ENCODE results near the gene JMJD7.

The JMJD7 gene

GRCh38 chr15:41877631-41878354, 49.9 kb downstream of the JMJD7 start:
- Histone ChIP-seq H3K4me3 (ENCODE audit: low read depth in 1 of 2, low read length in 2 of 2) (no peak overlapping the region), H3K4me1 (ENCODE audit: insufficient read depth, low read length) (no peaks in the 10 kb centered on the region), H3K36me3 (ENCODE audit: insufficient read depth, low read length) (no peaks in the 10 kb centered on the region), H4K20me1 (ENCODE audit: insufficient read depth, low read length) (no peaks in the 10 kb centered on the region; the same call in 1 of the 2 replicates), H3K27ac (ENCODE audit: low read length) (no peak overlapping the region), H3K79me2 (ENCODE audit: insufficient read depth, low read length) (no peaks in the 10 kb centered on the region), H3K9me3 (ENCODE audit: insufficient read depth, low read length, severe bottlenecking) (no peaks in the 10 kb centered on the region), H2AFZ (ENCODE audit: low read depth, low read length) (no peak overlapping the region), H3K27me3 (ENCODE audit: insufficient read depth, low read length, poor library complexity) (no peaks in the 10 kb centered on the region), H3K4me2 (ENCODE audit: insufficient read depth, low read length) (no peak overlapping the region), H3K9ac (ENCODE audit: low read depth, low read length) (no peak overlapping the region)
- TF ChIP-seq CTCF (IDR thresholded peaks at IDR 0.05; ENCODE audit: borderline replicate concordance, extremely low read depth, low read length, poor library complexity, severe bottlenecking) (no peak), EZH2 (IDR thresholded peaks at IDR 0.05; ENCODE audit: borderline replicate concordance, low read depth, low read length, severe bottlenecking) (no peak)
- ATAC-seq (ENCODE audit: insufficient read depth, low read depth) (no peak), DNase-seq (no peak)

- Histone ChIP-seq H2AFZ (ENCODE audit: low read depth, low read length) (no peak overlapping the region), H3K27ac (ENCODE audit: low read length) (no peak overlapping the region), H3K4me3 (ENCODE audit: low read depth in 1 of 2, low read length in 2 of 2) (no peak overlapping the region), H4K20me1 (ENCODE audit: insufficient read depth, low read length) (no peaks in the 10 kb centered on the region; the same call in 1 of the 2 replicates), H3K79me2 (ENCODE audit: insufficient read depth, low read length) (no peaks in the 10 kb centered on the region), H3K36me3 (ENCODE audit: insufficient read depth, low read length) (no peaks in the 10 kb centered on the region), H3K9ac (ENCODE audit: low read depth, low read length) (no peak overlapping the region), H3K9me3 (ENCODE audit: insufficient read depth, low read length, severe bottlenecking) (no peaks in the 10 kb centered on the region), H3K4me2 (ENCODE audit: insufficient read depth, low read length) (no peak overlapping the region), H3K4me1 (ENCODE audit: insufficient read depth, low read length) (no peaks in the 10 kb centered on the region), H3K27me3 (ENCODE audit: insufficient read depth, low read length, poor library complexity) (no peaks in the 10 kb centered on the region)
- ATAC-seq (ENCODE audit: insufficient read depth, low read depth) (no peak), DNase-seq (no peak)
- TF ChIP-seq CTCF (IDR thresholded peaks at IDR 0.05; ENCODE audit: borderline replicate concordance, extremely low read depth, low read length, poor library complexity, severe bottlenecking) (no peak), EZH2 (IDR thresholded peaks at IDR 0.05; ENCODE audit: borderline replicate concordance, low read depth, low read length, severe bottlenecking) (no peak)
These were observed 50.4 kb downstream of the JMJD7 start for GRCh38 chr15:41878355-41878699.

GRCh38 chr15:41879321-41879845, 51.5 kb downstream of the JMJD7 start:
- Histone ChIP-seq H3K9ac (ENCODE audit: low read depth, low read length) (no peak overlapping the region), H3K4me1 (ENCODE audit: insufficient read depth, low read length) (no peaks in the 10 kb centered on the region), H3K27ac (ENCODE audit: low read length) (no peak overlapping the region), H2AFZ (ENCODE audit: low read depth, low read length) (no peak overlapping the region), H3K36me3 (ENCODE audit: insufficient read depth, low read length) (no peaks in the 10 kb centered on the region), H4K20me1 (ENCODE audit: insufficient read depth, low read length) (no peaks in the 10 kb centered on the region; the same call in 1 of the 2 replicates), H3K79me2 (ENCODE audit: insufficient read depth, low read length) (no peaks in the 10 kb centered on the region), H3K9me3 (ENCODE audit: insufficient read depth, low read length, severe bottlenecking) (no peaks in the 10 kb centered on the region), H3K4me2 (ENCODE audit: insufficient read depth, low read length) (no peak overlapping the region), H3K4me3 (ENCODE audit: low read depth in 1 of 2, low read length in 2 of 2) (no peak overlapping the region), H3K27me3 (ENCODE audit: insufficient read depth, low read length, poor library complexity) (no peaks in the 10 kb centered on the region)
- no peak for TF ChIP-seq EZH2 (IDR thresholded peaks at IDR 0.05; ENCODE audit: borderline replicate concordance, low read depth, low read length, severe bottlenecking)
- no peak for TF ChIP-seq CTCF (IDR thresholded peaks at IDR 0.05; ENCODE audit: borderline replicate concordance, extremely low read depth, low read length, poor library complexity, severe bottlenecking)
- DNase-seq (no peak), ATAC-seq (ENCODE audit: insufficient read depth, low read depth) (no peak)

Data from DND-41 (cell line).